ENCODE measurements around the gene ABHD16B.

DNA sequence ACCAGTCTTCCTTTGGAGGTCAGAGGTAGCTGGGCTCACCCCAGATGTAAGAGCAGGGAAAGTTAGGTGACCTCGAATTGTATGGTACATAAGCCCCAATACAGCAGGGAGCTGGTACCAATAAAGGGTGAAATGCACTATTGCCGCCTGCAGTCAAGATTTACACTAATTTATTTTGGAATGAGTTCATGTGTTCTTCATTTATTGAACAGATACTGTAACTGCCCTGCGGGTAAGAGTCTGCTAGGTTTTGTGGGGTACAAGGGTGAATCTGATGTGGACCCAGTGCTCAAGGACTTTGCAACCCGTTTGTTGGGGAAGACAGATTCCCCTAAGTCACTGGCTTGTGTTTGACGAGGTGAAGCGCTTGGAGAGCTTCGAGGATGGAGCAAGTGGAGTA lies 31.1 kb downstream of the ABHD16B start:
- TF ChIP-seq CTCF (IDR thresholded peaks at IDR 0.05) (no peak), POLR2A (IDR thresholded peaks at IDR 0.05) (no peak)
